ENCODE measurements around the gene GPRIN1. TPM values are rescaled to one million over a fixed set of nuclear protein-coding genes. Genes with fewer than 3 reads are reported as not detected.
A peak's percentile ranks its signal among the peaks of the same experiment; 100 is the strongest.

Gene GPRIN1
- total RNA-seq, 1 donor from 2014 or later = 0.67 TPM

- H3K4me3 Mint-ChIP-seq = peak overlapping the region; percentile 98
- no peak for DNase-seq (ENCODE audit: low spot score)
- TF ChIP-seq EZH2phosphoT487 (IDR thresholded peaks at IDR 0.05) (no peak), CTCF (IDR thresholded peaks at IDR 0.05) (no peak), EZH2 (IDR thresholded peaks at IDR 0.05) (no peak)
- Histone ChIP-seq H2AFZ (replicated peaks) (no peak overlapping the region), H3K9me3 (ENCODE audit: low read depth) (no peaks in the 10 kb centered on the region), H3K27ac (no peak overlapping the region), H3K27me3 (peaks cover 43% of the 10 kb centered on the region), H3F3A (ENCODE audit: low read depth) (peaks cover 7% of the 10 kb centered on the region), H3K79me2 (ENCODE audit: low read depth) (no peaks in the 10 kb centered on the region), H3K4me2 (no peak overlapping the region), H3K4me3 (no peak overlapping the region), H3K36me3 (no peaks in the 10 kb centered on the region), H3K4me1 (peaks cover 2% of the 10 kb centered on the region), H3K9ac (no peak overlapping the region), H4K20me1 (ENCODE audit: low read depth) (peaks cover 24% of the 10 kb centered on the region)
- no peak overlapping the region for H3K27ac Mint-ChIP-seq
- peaks cover 20% of the 10 kb centered on the region for H3K27me3 Mint-ChIP-seq (ENCODE audit: insufficient read depth, low read depth)
- no peaks in the 10 kb centered on the region for H3K36me3 Mint-ChIP-seq
- H3K9me3 Mint-ChIP-seq = no peaks in the 10 kb centered on the region
- H3K4me1 Mint-ChIP-seq = peaks cover 29% of the 10 kb centered on the region
Observed at GRCh38 chr5:176608142-176608705, 1.7 kb downstream of the GPRIN1 start.

- Mint-ChIP-seq H3K27ac (no peak overlapping the region), H3K36me3 (no peaks in the 10 kb centered on the region), H3K9me3 (no peaks in the 10 kb centered on the region), H3K27me3 (ENCODE audit: insufficient read depth, low read depth) (peaks cover 14% of the 10 kb centered on the region), H3K4me3 (no peak overlapping the region), H3K4me1 (peaks cover 39% of the 10 kb centered on the region)
- no peaks in the 10 kb centered on the region for H3K79me2 ChIP-seq (ENCODE audit: low read depth)
- no peak for DNase-seq (ENCODE audit: low spot score)
- H3K4me3 ChIP-seq = no peak overlapping the region
- peaks cover 5% of the 10 kb centered on the region for H3K4me1 ChIP-seq
- TF ChIP-seq EZH2phosphoT487 (IDR thresholded peaks at IDR 0.05) (no peak), EZH2 (IDR thresholded peaks at IDR 0.05) (no peak), CTCF (IDR thresholded peaks at IDR 0.05) (no peak)
- H3K4me2 ChIP-seq = no peak overlapping the region
- peaks cover 29% of the 10 kb centered on the region for H3K27me3 ChIP-seq
- H4K20me1 ChIP-seq (ENCODE audit: low read depth) = peaks cover 21% of the 10 kb centered on the region
- H3K9ac ChIP-seq = no peak overlapping the region
- H3K27ac ChIP-seq = no peak overlapping the region
- no peak overlapping the region for H2AFZ ChIP-seq (replicated peaks)
- no peaks in the 10 kb centered on the region for H3K9me3 ChIP-seq (ENCODE audit: low read depth)
- H3F3A ChIP-seq (ENCODE audit: low read depth) = peaks cover 7% of the 10 kb centered on the region
- no peaks in the 10 kb centered on the region for H3K36me3 ChIP-seq
Observed at GRCh38 chr5:176606875-176607274, 3.1 kb downstream of the GPRIN1 start.

GRCh38 chr5:176606032-176606431 lies 3.9 kb downstream of the GPRIN1 start:
- Histone ChIP-seq H3K27ac (no peak overlapping the region), H3K79me2 (ENCODE audit: low read depth) (no peaks in the 10 kb centered on the region), H3K36me3 (no peaks in the 10 kb centered on the region), H3K4me2 (no peak overlapping the region), H2AFZ (replicated peaks) (no peak overlapping the region), H3K4me3 (no peak overlapping the region), H3F3A (ENCODE audit: low read depth) (peaks cover 5% of the 10 kb centered on the region), H3K4me1 (peaks cover 5% of the 10 kb centered on the region), H3K27me3 (peaks cover 21% of the 10 kb centered on the region), H3K9me3 (ENCODE audit: low read depth) (no peaks in the 10 kb centered on the region), H4K20me1 (ENCODE audit: low read depth) (peaks cover 16% of the 10 kb centered on the region), H3K9ac (no peak overlapping the region)
- no peak overlapping the region for H3K27ac Mint-ChIP-seq
- peaks cover 13% of the 10 kb centered on the region for H3K27me3 Mint-ChIP-seq (ENCODE audit: insufficient read depth, low read depth)
- no peaks in the 10 kb centered on the region for H3K36me3 Mint-ChIP-seq
- H3K9me3 Mint-ChIP-seq = no peaks in the 10 kb centered on the region
- no peak overlapping the region for H3K4me3 Mint-ChIP-seq
- TF ChIP-seq EZH2 (IDR thresholded peaks at IDR 0.05) (no peak), CTCF (IDR thresholded peaks at IDR 0.05) (no peak), EZH2phosphoT487 (IDR thresholded peaks at IDR 0.05) (no peak)
- H3K4me1 Mint-ChIP-seq = peaks cover 44% of the 10 kb centered on the region
- no peak for DNase-seq (ENCODE audit: low spot score)
